ENCODE results near the gene ZNF230. TPM values are rescaled to one million over a fixed set of nuclear protein-coding genes. Genes with fewer than 3 reads are reported as not detected.

The ZNF230 gene
- total and polyA plus RNA-seq, 2 of the 4 experiments (the other 2 are of a cell fraction), result 1.5 to 3.4 TPM

DNA sequence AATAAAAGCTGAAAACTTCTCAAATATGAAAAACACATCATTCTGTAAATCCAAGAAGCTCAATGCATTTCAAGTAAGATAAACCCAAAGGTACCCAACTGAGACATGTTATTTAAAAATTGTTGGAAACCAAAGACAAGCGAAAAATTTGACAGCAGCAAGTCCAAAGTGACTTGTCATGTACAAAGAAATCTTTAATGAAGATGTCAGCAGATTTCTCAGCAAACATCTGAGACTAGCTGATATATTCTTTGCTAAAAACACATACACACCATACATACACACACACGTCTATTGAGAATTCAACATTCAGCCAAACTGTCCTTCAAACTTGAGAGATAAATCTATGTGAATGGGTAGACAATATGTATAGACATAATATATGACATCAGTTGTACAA is 16.7 kb downstream of the ZNF230 start:
- intact Hi-C loops (cut with micrococcal nuclease) (no loop called here), dilution Hi-C loops (cut with HindIII; ENCODE audit: low sequenced_read_pairs, unreplicated experiment) (no loop called here), in situ Hi-C loops (cut with MboI; ENCODE audit: low sequenced_read_pairs) (no loop called here)
- Histone ChIP-seq H2BK15ac (ENCODE audit: low read depth, low read length) (no peak overlapping the region), H3K18ac (ENCODE audit: low read depth, low read length) (no peak overlapping the region), H2AFZ (replicated peaks; ENCODE audit: low read length, poor library complexity) (no peak overlapping the region), H3K27me3 (ENCODE audit: control insufficient read depth, insufficient read depth, low read length) (no peaks in the 10 kb centered on the region), H2AK9ac (replicated peaks; ENCODE audit: low read depth, low read length, poor library complexity) (no peak overlapping the region), H2BK120ac (ENCODE audit: low read depth, low read length) (no peak overlapping the region), H2BK5ac (ENCODE audit: low read depth, low read length, poor library complexity, severe bottlenecking) (no peak overlapping the region), H2BK20ac (ENCODE audit: low read depth, low read length) (no peak overlapping the region), H3K9me3 (ENCODE audit: control insufficient read depth, insufficient read depth, low read length) (no peaks in the 10 kb centered on the region), H3K14ac (replicated peaks; ENCODE audit: low read depth, low read length) (no peak overlapping the region), H3K27ac (ENCODE audit: insufficient read depth, low read length) (no peak overlapping the region), H3K56ac (ENCODE audit: extremely low read depth, insufficient read depth, low read length) (no peak overlapping the region), H3K9ac (ENCODE audit: low read depth, low read length) (no peak overlapping the region), H4K20me1 (ENCODE audit: insufficient read depth, low read length) (no peaks in the 10 kb centered on the region), H3K4me1 (ENCODE audit: control insufficient read depth, insufficient read depth, low read length) (no peaks in the 10 kb centered on the region), H3K23ac (ENCODE audit: low read depth, low read length) (no peak overlapping the region), H3K79me1 (ENCODE audit: low read depth in 1 of 2, low read length in 2 of 2) (no peaks in the 10 kb centered on the region), H4K91ac (ENCODE audit: insufficient read depth, low read depth, low read length) (no peak overlapping the region), H3K4me3 (ENCODE audit: insufficient read depth, low read depth, low read length) (no peak overlapping the region), H3K4me2 (ENCODE audit: low read depth, low read length) (no peak overlapping the region), H3K36me3 (ENCODE audit: control insufficient read depth, insufficient read depth, low read length) (no peaks in the 10 kb centered on the region), H3K4ac (ENCODE audit: low read depth, low read length) (no peak overlapping the region), H4K8ac (ENCODE audit: low read depth in 2 of 2, low read length in 2 of 2) (no peak overlapping the region), H3K9me1 (ENCODE audit: insufficient read depth, low read length) (no peaks in the 10 kb centered on the region), H4K5ac (ENCODE audit: low read depth, low read length) (no peak overlapping the region), H2AK5ac (ENCODE audit: low read depth, low read length) (no peak overlapping the region)
- DNase-seq, result no peak
- no peak for ATAC-seq (ENCODE audit: low read depth)
- no TSS peak for BruUV-seq (replicated peaks)
- ChIA-PET CTCF (no interaction called here), POLR2A (ENCODE audit: unreplicated experiment) (no interaction called here)
- TF ChIP-seq RAD21 (IDR thresholded peaks at IDR 0.05; ENCODE audit: low read length) (no peak), MAFK (IDR thresholded peaks at IDR 0.05; ENCODE audit: low read depth, low read length) (0 out of 2 replicates have a peak, but pooled peaks have one; percentile 15), CTCF (conservative IDR thresholded peaks at IDR 0.05; ENCODE audit: low read depth, low read length) (no peak), FOS (IDR thresholded peaks at IDR 0.05; ENCODE audit: low read depth, low read length) (no peak), MAZ (IDR thresholded peaks at IDR 0.05; ENCODE audit: borderline replicate concordance, low read depth, low read length) (no peak)
- no CpG with 5 or more reads among the region's 2 CpGs for WGBS, 2 experiments (ENCODE audit: extremely low coverage in 2 of 2, insufficient read length in 1 of 2)

All from IMR-90 (cell line).